Measurements from ENCODE around the gene HAND2. TPM values are rescaled to one million over a fixed set of nuclear protein-coding genes. Genes with fewer than 3 reads are reported as not detected.
A peak's percentile ranks its signal among the peaks of the same experiment; 100 is the strongest.

HAND2 gene
- total RNA-seq, 1 donor from 2014 or later: 26.0 TPM

DNA sequence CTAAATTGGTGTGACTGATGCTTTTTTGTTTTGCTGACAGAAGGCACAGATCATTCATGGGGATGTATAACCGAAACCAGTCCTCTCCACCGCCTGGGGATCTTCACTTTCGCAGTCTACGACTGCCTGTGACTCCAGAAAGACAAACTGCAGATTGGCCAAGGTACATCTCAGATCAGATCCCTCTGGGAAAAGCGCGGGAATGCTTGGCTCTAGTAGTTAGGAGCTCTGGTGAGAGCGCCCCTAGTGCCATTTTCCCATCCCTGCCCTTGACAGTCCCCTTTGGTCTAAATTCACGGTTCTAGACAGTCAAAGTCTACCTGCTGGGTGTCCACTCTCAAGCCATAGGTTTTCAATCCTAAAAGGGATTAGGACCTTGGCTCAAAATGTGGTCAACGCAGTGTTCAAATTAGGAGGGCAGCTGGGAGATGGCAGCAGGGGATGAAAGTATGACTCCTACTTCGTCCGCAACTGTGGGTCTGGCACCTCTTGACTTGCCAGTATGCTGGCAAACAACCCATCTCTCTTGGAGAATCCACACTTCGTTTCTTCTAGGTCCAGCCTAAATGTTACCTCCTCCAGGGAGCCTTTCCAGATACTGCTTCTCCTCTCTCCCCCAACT is 6.9 kb upstream of the HAND2 start:
- H3K27me3 ChIP-seq: no peaks in the 10 kb centered on the region
- intact Hi-C loops (cut with DNase I): no loop called here

DNA sequence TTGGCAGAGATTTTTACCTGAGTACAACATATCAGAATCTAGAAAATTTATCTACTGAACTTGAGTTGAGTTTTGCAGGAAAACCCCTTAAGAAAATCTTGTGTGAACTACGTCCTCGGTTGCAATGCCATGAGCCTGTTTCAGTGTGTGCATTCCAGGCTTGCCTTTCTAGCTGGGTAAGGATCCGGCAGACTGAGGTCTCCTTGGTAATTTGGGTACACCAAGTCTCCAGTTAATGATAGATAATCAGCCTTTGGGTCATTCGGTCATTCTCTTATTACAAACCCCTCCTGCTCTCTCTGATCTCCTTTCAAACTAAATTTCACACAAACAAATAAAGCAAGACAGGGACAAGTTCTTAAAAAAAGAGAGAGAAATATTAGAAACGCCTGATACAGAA is 5.9 kb upstream of the HAND2 start:
- no peak overlapping the region for H3K4me3 ChIP-seq

More for the DNA sequence above, 6.9 kb upstream of the HAND2 start:
- no peak for TF ChIP-seq POLR2AphosphoS5 (IDR thresholded peaks at IDR 0.05; ENCODE audit: insufficient read depth in 1 of 2, low read depth in 1 of 2)
- no peak for TF ChIP-seq POLR2A (IDR thresholded peaks at IDR 0.05)
- TF ChIP-seq CTCF (IDR thresholded peaks at IDR 0.05): no peak
- DNase-seq (ENCODE audit: extremely low spot score in 2 of 2): no peak
- Histone ChIP-seq H3K9me3 (no peaks in the 10 kb centered on the region), H3K4me3 (no peak overlapping the region), H3K27ac (peak overlapping the region; percentile 65), H3K4me1 (peaks cover 9% of the 10 kb centered on the region), H3K36me3 (no peaks in the 10 kb centered on the region)

DNA sequence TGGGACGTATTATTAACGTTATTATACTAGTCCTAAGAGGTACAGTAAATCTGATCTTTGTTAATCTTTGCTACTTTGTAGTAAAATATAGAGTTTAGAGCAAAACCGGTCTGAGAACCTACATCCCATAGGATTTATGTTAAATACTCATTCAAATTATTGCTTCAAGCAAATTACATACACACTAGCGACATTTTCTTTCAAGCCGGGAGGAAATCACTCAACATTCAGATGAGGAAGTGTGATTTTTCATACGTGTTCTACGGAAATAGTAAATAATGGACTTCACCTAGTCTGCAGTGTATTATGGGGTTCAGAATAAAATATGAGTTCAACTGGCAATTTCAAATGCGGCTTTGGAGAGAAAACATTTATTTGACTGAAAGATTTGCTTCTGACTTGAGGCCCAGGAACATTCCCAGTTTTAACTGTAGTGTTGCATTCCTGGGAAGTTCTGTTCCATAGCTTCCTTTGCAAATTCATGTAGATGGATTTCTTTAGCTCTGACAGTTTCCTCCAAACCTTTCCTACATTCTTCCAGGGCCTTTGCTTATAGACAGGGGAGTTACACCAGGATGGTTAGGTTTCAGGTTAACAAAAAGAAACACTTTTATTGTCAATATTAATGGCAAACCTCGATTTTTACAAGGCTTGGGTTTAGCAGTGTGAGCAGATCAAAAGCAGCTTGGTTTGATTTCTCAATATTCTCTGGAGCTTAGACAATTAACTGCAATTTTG is 5.3 kb upstream of the HAND2 start:
- peak overlapping the region; percentile 65 for H3K27ac ChIP-seq
- no peaks in the 10 kb centered on the region for H3K36me3 ChIP-seq
- no peak for DNase-seq (ENCODE audit: extremely low spot score in 2 of 2)
- H3K4me3 ChIP-seq: no peak overlapping the region
- H3K9me3 ChIP-seq: no peaks in the 10 kb centered on the region
- TF ChIP-seq CTCF (IDR thresholded peaks at IDR 0.05) (no peak), POLR2AphosphoS5 (IDR thresholded peaks at IDR 0.05; ENCODE audit: insufficient read depth in 1 of 2, low read depth in 1 of 2) (no peak), POLR2A (IDR thresholded peaks at IDR 0.05) (no peak)
- intact Hi-C loops (cut with DNase I): no loop called here
- H3K27me3 ChIP-seq: no peaks in the 10 kb centered on the region
- peaks cover 23% of the 10 kb centered on the region for H3K4me1 ChIP-seq

More for the DNA sequence above, 5.9 kb upstream of the HAND2 start:
- H3K27me3 ChIP-seq: no peaks in the 10 kb centered on the region
- peak overlapping the region; percentile 65 for H3K27ac ChIP-seq
- H3K36me3 ChIP-seq: no peaks in the 10 kb centered on the region
- peaks cover 17% of the 10 kb centered on the region for H3K4me1 ChIP-seq
- no peak for DNase-seq (ENCODE audit: extremely low spot score in 2 of 2)
- no peak for TF ChIP-seq POLR2AphosphoS5 (IDR thresholded peaks at IDR 0.05; ENCODE audit: insufficient read depth in 1 of 2, low read depth in 1 of 2)
- intact Hi-C loops (cut with DNase I): no loop called here
- no peaks in the 10 kb centered on the region for H3K9me3 ChIP-seq

GRCh38 chr4:173534434-173534833 is 4.4 kb upstream of the HAND2 start:
- Histone ChIP-seq H3K27me3 (no peaks in the 10 kb centered on the region), H3K9me3 (no peaks in the 10 kb centered on the region), H3K36me3 (no peaks in the 10 kb centered on the region), H3K4me3 (no peak overlapping the region), H3K4me1 (peaks cover 23% of the 10 kb centered on the region), H3K27ac (no peak overlapping the region)
- intact Hi-C loops (cut with DNase I): no loop called here
- DNase-seq (ENCODE audit: extremely low spot score in 2 of 2): no peak
- TF ChIP-seq CTCF (IDR thresholded peaks at IDR 0.05) (no peak), POLR2AphosphoS5 (IDR thresholded peaks at IDR 0.05; ENCODE audit: insufficient read depth in 1 of 2, low read depth in 1 of 2) (no peak), POLR2A (IDR thresholded peaks at IDR 0.05) (no peak)

- H3K4me3 ChIP-seq: no peak overlapping the region
- H3K27me3 ChIP-seq: no peaks in the 10 kb centered on the region
- no peak for TF ChIP-seq POLR2AphosphoS5 (IDR thresholded peaks at IDR 0.05; ENCODE audit: insufficient read depth in 1 of 2, low read depth in 1 of 2)
- no peaks in the 10 kb centered on the region for H3K9me3 ChIP-seq
- DNase-seq (ENCODE audit: extremely low spot score in 2 of 2): no peak
- peak overlapping the region; percentile 13 for H3K27ac ChIP-seq
- intact Hi-C loops (cut with DNase I): no loop called here
- peaks cover 13% of the 10 kb centered on the region for H3K4me1 ChIP-seq
- H3K36me3 ChIP-seq: no peaks in the 10 kb centered on the region
Observed at GRCh38 chr4:173532725-173533511, 2.9 kb upstream of the HAND2 start.

Measured in vagina (tissue), 2 donors.